Lung (tissue), 12 donors: Measurements from ENCODE around the gene COL15A1. TPM values are rescaled to one million over a fixed set of nuclear protein-coding genes. Genes with fewer than 3 reads are reported as not detected.
A peak's percentile ranks its signal among the peaks of the same experiment; 100 is the strongest.

ENCODE experiments used
- ATAC-seq: fragments of 200-7000 bp; cut with Tn5 transposase; one replicate; pipeline ENCODE4 v1.9.1; 2020; ENCODE audit warnings: moderate number of reproducible peaks; ENCODE audit not compliant: insufficient read depth, low FRiP score
- DNase-seq, 3 donors: peaks; one replicate each; pipeline ENCODE4 v3.0.0-alpha.2; 2013 to 2017
- H3K27ac ChIP-seq, 2 donors: one replicate each; pipeline ENCODE4 v1.5.1; 2013; ENCODE audit warnings: mild to moderate bottlenecking in 2 of 2, moderate library complexity in 2 of 2, control low read depth in 1 of 2, inconsistent platforms in 1 of 2, low read depth in 1 of 2, low read length in 1 of 2
- H3K27me3 ChIP-seq, 3 donors: one replicate each; pipeline ENCODE4 v1.5.1; 2013; ENCODE audit warnings: low read length in 2 of 3; ENCODE audit not compliant: control insufficient read depth in 3 of 3, insufficient read depth in 3 of 3
- H3K36me3 ChIP-seq, 4 donors: one replicate each; pipeline ENCODE4 v1.5.1; 2013; ENCODE audit warnings: low read length in 4 of 4, mild to moderate bottlenecking in 1 of 4, moderate library complexity in 1 of 4; ENCODE audit not compliant: control insufficient read depth in 4 of 4, insufficient read depth in 4 of 4
- H3K4me1 ChIP-seq, 5 donors: one replicate each; pipeline ENCODE4 v1.5.1; 2013; ENCODE audit warnings: low read length in 5 of 5, mild to moderate bottlenecking in 2 of 5, moderate library complexity in 1 of 5; ENCODE audit not compliant: control insufficient read depth in 5 of 5, insufficient read depth in 5 of 5
- H3K4me3 ChIP-seq: one replicate; pipeline ENCODE4 v1.5.1; 2013; ENCODE audit warnings: mild to moderate bottlenecking, control low read depth, moderate library complexity
- H3K9ac ChIP-seq, 2 donors: one replicate each; pipeline ENCODE4 v1.5.1; 2013; ENCODE audit warnings: low read length in 2 of 2, control low read depth in 1 of 2; ENCODE audit not compliant: insufficient read depth in 1 of 2
- H3K9me3 ChIP-seq, 4 donors: one replicate each; pipeline ENCODE4 v1.5.1; 2013; ENCODE audit warnings: low read length in 3 of 4, mild to moderate bottlenecking in 1 of 4, moderate library complexity in 1 of 4; ENCODE audit not compliant: control insufficient read depth in 4 of 4, insufficient read depth in 3 of 4
- WGBS, 2 donors: extraction: QIAGEN DNeasy Blood & Tissue Kit; methylation state at CpG; one replicate each; pipeline ENCODE4 v1.1.7; 2013; 5-methylcytosine and 5-hydroxymethylcytosine counted together
- polyA plus RNA-seq, 2 donors: library from polyadenylated mRNA; stranded (reverse); fragments of 200-250 nt; gene quantifications; one replicate each; pipeline ENCODE4 v1.2.1, GENCODE V29; 2013
- total RNA-seq, 2 donors: library from RNA; depleted of rRNA in 1 of 2; stranded (reverse); fragments of >200 nt in 1 of 2; gene quantifications; one replicate each; pipeline ENCODE4 v1.2.1, GENCODE V29; 2014 to 2021
- TF ChIP-seq, protein P1 (sequence below): IDR thresholded peaks from 2 replicates; pipeline ENCODE4 v1.5.1; 2012; ENCODE audit warnings: mild to moderate bottlenecking; ENCODE audit errors: control extremely low read depth, extremely low read depth
- donor health status: control.
- donor health status: control.
- donor health status: Bipolar disorder and iron deficiency.
- donor health status: healthy.
- donor health status: DM: yes; HTN: yes; CAD: no.

COL15A1 gene
- total and polyA plus RNA-seq, 4 donors = 2.9 to 40.5 (median 8.5) TPM

DNA sequence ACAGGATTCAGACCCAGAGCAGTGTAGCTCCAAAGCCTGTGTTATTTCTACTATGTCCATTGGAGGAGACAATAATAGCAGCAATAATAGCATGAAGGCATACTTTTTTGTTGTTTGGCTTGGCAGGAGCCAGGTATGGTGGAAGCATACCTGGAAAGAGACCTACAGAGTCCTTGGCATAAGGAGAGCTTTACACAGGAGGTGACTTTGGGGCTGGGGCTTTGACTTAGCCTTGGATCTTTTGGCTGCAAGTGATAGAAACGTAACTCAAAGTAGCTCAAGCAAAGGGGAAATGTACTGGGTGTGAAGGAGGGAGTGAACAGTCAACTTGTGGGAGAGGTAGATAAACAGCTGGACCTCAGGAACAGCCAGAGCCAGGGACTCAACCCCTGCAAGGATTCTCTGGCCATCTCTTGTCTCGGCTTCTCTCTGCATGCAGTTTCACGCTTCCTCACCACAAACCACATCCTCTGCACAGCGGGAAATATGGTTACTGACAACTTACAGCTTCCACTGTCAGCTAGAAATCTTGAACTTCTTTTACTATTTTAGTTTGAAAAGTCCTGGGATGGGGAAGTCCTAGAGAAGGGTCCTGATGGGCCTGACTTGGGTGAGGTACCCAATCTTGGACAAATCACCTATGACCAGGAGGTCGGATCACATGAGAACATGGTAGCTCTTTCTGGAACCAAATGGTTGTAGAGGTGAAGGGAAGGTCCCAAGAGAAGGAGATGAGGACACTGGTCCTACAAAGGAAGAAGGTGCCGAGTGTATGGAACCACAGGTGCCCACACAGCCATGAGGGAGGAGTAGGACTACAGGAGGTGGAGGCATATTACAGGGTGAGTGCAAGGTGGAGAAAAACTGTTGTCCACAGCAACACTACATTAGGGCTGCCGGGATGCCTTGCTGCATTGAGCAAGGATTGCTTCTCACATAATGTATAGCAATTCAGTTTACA, 114.2 kb downstream of the COL15A1 start:
- H3K9ac ChIP-seq = no peak overlapping the region
- peak overlapping the region in 1 of 2 donors; percentile 76 for H3K27ac ChIP-seq
- DNase-seq (peak in 1 of 3 donors; percentile 21), ATAC-seq (peak; percentile 49)
- WGBS, 2 donors = 31 to 62% methylated on average over 7 of the region's 7 CpGs
- H3K36me3 ChIP-seq = peaks cover 0 to 2% (median 0%) of the 10 kb centered on the region in 4 donors
- H3K4me3 ChIP-seq = no peak overlapping the region
- TF ChIP-seq, protein P1, sequence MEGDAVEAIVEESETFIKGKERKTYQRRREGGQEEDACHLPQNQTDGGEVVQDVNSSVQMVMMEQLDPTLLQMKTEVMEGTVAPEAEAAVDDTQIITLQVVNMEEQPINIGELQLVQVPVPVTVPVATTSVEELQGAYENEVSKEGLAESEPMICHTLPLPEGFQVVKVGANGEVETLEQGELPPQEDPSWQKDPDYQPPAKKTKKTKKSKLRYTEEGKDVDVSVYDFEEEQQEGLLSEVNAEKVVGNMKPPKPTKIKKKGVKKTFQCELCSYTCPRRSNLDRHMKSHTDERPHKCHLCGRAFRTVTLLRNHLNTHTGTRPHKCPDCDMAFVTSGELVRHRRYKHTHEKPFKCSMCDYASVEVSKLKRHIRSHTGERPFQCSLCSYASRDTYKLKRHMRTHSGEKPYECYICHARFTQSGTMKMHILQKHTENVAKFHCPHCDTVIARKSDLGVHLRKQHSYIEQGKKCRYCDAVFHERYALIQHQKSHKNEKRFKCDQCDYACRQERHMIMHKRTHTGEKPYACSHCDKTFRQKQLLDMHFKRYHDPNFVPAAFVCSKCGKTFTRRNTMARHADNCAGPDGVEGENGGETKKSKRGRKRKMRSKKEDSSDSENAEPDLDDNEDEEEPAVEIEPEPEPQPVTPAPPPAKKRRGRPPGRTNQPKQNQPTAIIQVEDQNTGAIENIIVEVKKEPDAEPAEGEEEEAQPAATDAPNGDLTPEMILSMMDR = no peak
- no peaks in the 10 kb centered on the region for H3K9me3 ChIP-seq
- no peaks in the 10 kb centered on the region for H3K27me3 ChIP-seq
- H3K4me1 ChIP-seq = peaks cover 0 to 4% (median 0%) of the 10 kb centered on the region in 5 donors

DNA sequence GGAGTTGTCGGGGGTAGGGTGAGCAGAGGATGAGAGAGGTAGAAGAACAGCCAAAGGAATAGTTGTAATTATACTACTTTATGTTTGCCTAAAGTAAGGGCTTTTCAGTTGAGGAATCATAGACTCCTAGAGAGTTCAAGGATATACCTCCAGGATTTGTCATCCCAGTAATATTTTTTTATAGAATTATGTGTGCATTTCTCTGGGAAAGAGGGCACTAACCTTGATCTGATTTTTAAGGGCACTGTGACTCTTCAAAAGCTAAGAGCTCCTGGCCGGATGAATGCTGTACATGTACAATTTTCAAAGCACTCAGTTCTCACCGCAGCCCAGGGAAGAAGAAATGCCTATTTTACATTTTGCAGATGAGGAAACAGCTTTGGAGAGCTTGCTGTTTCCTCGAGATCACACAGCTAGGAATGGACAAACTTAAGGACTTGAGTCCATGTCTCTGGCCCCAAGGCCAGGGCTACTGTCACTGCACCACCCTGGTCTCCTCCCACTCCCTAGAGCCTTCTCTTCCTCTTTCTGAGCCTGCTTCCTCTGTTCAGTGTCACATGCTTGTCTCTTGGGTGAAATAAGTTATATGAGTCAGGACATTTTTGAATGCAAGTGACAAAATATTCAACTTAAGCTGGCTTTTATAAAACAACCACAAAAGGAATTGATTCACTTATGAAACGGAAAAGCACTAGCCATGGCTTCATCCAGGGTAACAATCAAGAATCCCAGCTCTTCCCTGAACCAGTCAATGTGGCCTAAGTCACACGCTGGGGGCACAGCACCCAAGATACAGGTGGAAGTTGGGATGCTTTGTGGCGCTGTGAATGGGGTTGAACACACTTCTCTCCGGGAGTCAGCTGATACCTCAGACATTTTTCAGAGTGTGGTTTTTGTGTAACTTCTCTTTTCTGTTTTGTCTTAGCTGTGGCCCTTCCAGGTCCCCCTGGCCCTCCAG, 115.5 kb downstream of the COL15A1 start:
- Histone ChIP-seq H3K27me3 (no peaks in the 10 kb centered on the region), H3K4me3 (no peak overlapping the region), H3K9me3 (no peaks in the 10 kb centered on the region), H3K9ac (no peak overlapping the region), H3K27ac (peak overlapping the region; percentile 73 to 75), H3K4me1 (peaks cover 0 to 2% (median 0%) of the 10 kb centered on the region in 5 donors), H3K36me3 (peaks cover 0 to 7% (median 0%) of the 10 kb centered on the region in 4 donors)
- TF ChIP-seq, protein P1 = no peak
- WGBS, 2 donors = 40 to 63% methylated on average over 8 of the region's 8 CpGs
- ATAC-seq (peak; percentile 66), DNase-seq (no peak)

DNA sequence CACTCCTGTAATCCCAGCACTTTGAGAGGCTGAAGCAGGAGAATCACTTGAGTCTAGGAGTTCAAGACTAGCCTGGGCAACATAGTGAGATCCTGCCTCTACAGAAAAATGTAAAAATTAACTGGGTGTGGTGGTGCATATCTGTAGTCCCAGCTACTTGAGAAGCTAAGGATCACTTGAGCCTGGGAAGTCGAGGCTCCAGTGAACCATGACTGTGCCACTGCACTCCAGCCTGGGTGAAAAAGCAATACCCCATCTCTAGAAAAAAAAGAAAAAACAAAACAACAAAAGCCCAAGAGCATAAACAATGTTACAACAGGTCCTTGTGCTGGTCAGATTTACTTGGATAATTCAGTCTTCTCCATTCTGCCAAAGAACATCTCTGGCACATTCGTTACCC, 116.9 kb downstream of the COL15A1 start:
- Histone ChIP-seq H3K27ac (no peak overlapping the region), H3K36me3 (peaks cover 0 to 8% (median 0%) of the 10 kb centered on the region in 4 donors), H3K4me1 (peaks cover 0 to 3% (median 0%) of the 10 kb centered on the region in 5 donors), H3K9ac (no peak overlapping the region), H3K9me3 (no peaks in the 10 kb centered on the region), H3K27me3 (no peaks in the 10 kb centered on the region), H3K4me3 (no peak overlapping the region)
- WGBS, 2 donors = 77 to 78% methylated on average over 2 of the region's 2 CpGs
- TF ChIP-seq, protein P1 = no peak
- no peak for DNase-seq
- no peak for ATAC-seq
